Amniotic epithelial cell (primary cell): ENCODE data around the gene FAT1.

Source experiments
- DNase-seq: peaks from one replicate; pipeline ENCODE4 v3.0.0-alpha.2; 2010; ENCODE audit warnings: low read depth

The FAT1 gene

DNA sequence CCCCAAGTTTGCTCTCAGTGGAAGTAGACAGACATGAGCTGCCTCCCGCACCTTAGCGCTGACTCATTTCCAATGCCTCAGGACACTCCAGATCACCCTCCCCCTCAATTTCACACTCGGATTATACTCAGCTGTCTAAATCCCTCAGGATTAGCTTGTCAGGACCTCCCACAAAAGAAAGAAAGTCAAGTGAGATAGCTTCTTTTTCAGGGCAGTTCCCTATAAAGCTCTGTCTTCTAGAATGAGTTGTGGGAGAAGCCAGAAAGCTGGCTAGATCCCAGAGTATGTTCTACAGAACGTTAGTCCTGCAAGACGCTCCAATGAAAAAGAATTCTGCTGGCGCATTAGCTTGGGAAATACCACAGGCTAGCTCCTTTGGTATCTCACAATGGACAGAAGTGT, 117.1 kb downstream of the FAT1 start:
- peak; percentile 99 for DNase-seq

DNA sequence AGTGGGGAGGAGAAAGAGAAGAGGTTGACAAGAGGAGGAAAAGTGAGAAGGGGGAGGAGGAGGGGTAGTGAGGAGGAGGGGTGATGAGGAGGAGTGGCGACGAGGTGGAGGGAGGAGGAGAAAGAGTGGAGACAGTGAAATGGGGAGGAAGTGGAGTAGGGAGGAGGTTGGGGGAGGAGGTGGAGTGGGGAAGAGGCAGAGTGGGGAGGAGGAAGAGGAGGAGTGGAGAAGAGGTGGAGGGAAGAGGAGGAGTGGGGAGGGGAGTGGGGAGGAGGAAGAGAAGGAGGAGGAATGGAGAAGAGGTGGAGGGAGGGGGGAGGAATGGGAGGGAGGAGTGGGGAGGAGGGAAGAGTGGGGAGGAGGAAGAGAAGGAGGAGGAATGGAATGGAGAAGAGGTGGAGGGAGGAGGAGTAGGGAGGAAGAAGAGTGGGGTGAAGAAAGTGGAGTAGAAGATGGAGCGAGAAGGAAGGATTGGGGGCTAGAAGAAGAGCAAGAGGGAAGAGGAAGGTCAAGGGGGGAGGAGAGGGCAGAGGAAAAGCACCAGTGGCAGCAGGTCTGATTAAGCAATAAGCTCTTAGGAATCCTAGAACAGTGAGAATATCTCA, 118.3 kb downstream of the FAT1 start:
- no peak for DNase-seq

DNA sequence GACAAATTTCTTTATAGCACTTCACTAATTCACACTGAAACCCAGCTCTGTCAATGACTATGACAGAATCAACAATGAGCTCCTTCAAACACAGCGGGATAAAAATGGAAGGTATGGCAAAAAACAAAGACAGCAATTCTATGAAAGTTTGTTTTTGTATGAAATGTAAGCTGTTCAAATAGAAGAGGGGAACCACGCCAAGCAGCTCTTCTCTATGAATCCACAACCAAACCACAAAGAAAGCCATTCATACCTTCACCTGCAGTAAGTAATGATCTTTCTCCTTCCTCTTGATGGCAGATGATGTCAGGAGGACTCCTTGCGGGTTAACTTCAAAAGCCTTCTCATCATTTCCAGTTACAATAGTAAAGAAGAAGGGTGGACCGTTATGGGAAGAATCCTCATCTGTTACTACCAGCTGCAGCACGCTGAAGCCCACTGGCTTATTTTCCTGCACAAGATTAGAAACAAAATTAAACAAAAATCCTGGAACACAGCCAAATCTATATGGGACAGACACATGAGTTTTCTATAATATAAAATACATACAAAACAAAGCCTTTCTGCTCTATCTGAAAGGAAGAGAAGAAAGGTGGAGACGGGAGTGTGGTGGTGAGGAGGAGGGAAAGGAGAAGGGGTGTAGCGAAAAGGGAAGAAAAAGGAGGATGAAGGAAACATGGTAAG, 119.4 kb downstream of the FAT1 start:
- DNase-seq, result no peak

DNA sequence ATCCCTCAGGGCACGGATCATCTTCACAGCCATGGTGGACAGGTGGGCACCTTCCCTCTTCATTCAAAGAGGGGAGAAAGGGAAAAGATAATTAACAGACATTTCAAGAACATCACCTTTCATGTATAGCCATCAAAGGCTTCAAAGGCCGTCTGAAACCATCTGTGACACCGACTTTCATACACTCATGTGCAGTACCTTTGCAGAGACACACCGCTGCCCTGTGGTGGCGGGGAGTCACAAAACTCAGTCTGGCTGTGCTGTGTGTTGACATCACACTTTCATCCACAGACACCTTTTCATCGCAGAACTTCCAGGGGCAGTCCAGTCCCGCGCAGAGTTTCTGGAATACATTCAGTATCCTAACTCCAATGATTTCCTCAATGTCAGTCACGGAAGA, 120.7 kb downstream of the FAT1 start:
- DNase-seq, result no peak

DNA sequence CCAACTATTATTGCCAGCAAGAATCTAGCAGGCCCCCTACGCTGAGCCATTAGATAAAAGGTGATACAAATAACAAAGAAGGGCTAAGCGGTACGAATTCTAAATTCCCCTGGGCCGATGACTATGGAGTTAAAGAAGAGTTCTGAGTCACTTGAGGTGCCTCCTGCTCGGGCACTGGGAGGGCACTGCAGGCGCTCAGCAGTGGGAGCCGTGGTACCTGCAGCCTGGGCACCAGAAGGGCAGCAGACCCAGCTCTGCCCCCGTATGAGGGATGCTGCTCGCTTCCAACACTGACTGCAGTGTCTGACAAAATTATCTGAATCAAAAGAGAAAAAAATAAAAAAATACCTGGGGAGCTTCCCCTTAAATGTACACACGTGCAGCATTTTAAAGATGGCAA, 124.2 kb downstream of the FAT1 start:
- no peak for DNase-seq

DNA sequence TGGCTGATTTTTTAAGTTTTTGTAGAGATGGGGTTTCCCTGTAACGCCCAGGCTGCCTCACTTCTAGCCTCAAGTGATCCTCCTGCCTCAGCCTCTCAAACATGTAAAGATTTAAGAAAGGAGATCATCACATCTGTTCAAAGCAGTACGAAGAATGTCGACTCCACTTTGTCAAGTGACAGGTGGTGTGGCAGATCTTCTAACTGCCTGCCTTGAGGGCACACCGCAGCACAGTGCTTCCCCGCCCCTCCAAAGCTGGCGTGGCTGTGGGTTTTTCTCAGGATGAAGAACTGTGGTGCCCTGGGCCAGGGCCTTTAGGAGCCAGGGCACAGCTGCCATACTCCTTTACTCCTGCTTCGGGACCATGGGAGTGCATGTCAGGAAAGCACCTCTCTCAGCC, 125.0 kb downstream of the FAT1 start:
- DNase-seq, result no peak

DNA sequence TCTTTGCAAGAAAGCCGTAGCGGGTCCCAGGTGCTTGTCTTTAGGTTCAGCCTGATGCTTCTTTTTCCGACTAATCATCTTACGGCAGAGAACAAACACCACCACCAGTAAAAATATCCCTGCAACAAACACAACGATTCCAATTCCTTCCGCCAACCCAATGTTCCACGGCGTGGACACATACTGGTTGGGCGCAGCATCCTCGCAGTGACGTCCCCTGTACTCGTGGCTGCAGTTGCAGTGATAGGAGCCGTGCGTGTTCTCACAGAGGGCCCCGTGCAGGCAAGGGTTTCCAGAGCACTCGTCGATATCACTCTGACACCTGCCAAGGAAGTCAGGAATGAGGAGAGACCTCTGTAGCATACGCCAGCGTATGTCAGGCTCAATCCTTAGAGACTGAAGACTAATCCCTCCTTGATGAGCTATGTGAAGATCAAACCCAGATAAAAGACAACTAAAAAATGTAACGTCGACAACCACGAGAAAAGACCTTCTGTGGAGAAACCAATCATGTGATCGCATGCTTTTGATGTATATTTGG, 126.7 kb downstream of the FAT1 start:
- DNase-seq, result no peak

DNA sequence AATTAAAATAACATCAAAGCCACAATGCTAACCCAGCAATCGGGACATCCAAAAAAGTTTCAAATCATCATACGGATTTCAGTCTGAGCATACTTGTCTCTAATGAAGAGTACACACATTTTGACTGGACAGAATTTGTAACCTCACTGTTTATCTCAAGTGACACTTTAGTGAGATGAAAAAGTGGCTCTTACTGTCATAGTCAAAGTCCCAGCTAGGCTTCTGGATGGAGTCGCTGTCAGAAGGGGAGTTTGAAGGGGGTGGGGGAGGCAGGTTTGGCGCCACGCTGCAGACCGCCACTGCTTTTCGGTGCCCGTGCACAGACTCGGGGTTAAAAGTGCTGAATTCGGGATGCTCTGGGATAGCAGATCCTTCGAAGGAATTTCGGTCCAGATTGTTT, 127.3 kb downstream of the FAT1 start:
- no peak for DNase-seq

DNA sequence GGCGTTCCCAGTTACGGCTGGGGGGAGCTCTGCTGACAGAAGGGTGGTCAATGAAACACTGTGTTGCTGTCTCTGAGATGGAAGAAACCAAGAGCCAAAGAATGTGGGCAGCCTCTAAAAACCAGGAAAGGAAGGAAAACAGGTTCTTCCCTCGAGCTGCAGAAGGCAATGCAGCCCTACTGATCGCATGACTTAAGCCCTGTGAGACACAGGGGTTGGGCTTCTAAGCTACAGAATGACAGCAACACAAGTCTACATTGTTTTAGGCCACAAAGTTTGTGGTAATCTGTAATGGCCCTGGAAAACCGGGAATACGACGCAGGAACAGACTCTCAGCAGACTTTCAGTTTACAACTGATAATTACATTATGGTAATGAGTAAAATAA, 130.1 kb downstream of the FAT1 start:
- no peak for DNase-seq

DNA sequence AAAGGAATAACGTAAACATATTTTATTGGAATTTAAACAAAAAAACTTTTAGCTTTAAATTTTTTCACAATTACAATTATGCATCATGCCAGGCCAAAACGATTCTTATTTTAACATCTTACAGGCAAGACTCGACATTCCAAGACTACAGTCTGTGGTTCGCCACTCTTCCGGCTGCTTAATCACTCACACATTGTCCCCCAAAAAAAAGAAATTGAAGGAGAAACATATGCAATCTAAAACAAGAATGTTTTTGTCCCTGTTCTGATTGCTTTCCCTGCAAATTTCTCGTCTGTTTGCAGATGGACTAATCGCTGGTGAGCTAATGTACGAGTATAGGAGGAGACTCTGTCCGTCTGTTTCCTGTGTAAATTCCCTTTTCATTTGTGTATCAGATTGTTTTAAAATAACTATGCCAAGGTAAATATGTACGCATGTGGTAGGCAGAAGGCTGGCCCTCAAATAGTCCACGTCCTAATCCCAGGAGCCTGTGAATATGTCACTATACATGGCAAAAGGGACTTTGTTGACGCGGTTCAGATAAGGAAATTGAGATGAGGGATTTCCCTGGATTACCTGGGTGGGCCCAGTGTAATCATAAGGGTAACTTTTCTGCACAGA, 130.6 kb downstream of the FAT1 start:
- DNase-seq, result no peak

DNA sequence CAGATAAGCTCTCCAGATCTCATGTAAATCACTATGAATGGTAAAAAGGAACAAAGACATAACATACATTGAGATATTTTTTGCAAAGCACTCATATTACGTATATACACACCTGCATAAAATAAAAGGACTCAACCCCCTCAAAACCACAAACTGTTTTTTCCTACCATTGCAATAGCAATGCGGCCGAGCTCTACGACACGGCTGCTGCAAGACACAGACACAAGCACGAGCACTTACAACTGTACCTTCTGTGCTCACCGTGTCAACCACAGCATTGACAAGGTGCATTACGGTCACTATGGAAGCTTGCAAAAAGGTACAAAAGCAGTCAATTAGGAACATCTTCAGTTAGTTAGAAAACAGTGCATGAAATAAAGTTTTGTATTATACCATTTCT, 131.2 kb downstream of the FAT1 start:
- DNase-seq, result no peak

DNA sequence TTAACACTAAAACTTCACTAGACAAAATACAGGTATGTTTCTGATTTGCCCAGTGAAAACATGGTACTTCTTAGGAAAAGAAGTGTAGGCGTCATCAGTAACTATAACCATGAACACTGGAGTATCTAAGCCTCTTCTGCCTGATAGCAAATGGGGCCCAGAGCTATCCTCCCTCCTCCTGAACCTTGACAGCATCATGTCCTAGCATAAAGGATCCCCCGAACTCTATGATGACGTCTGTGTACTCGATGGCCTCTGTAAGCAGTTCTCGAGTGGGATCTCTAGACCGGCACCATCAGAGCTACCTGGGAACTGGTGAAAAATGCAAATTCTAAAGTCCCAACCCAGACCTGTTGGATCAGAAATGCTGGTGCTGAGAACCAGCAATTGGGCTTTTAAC, 132.0 kb downstream of the FAT1 start:
- no peak for DNase-seq

DNA sequence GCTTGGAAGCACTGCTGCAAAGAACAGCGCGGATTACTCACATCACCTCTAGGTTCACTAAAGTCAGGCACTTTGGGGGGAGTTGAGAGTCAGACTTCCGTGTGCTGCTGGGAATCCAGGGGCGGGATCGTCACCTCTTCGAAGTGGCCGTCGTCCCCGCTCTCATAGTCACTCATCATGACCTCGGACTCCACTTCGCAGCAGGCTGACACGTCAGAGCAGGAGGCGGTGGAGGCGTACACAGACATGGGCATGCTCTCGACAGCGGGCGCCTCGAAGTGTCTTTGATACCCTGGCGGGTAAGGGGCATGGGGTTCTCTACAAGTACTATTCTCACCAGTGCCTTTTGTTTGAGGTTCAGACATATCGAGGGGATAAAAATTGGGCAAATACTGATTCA, 135.2 kb downstream of the FAT1 start:
- DNase-seq, result no peak

DNA sequence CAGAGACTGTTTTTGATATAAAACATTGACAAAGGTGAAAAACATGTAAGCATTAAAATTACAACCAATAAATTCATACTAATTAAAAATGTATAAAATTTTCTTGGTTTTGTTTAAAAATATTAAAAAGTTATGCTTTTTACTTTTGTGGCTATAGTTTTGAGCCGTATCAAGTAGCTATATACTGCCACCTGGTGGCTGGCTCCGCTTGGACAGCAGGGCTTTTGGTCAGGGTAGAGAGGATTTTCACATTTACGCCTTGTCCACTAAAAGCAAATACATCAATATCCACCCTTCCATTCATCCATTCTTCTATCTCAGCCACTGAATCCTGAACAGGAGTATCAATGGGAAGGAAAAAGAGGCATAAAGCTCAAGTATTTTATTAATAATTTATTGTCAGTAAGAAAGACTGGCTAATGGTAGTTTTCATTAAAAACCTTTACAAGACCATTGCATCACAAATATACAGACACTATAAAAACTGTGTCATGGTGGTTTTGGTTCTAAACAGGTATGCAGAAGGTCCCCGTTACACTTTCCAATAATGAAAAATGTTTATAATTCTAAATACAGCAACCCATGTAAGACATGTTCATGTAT, 136.1 kb downstream of the FAT1 start:
- peak; percentile 51 for DNase-seq

DNA sequence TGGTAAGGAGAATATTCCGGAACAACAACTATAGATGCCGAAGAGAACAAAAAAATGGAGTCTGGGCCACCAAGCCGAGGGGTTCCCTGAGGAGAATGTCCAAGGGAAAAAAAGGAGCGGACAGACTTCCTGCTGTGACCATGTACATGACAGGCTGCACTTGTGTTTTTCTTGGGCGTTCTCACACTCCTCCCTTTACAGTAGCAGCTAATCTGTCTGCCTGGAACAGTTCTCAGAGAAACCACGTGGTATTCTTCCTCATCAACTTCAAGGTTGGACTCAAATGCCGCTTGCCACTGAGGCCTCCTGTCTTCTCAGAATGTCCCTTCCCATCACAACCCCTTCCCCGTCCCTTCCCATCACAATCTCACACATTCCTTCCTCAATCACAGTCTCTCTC, 137.5 kb downstream of the FAT1 start:
- DNase-seq, result peak; percentile 31

DNA sequence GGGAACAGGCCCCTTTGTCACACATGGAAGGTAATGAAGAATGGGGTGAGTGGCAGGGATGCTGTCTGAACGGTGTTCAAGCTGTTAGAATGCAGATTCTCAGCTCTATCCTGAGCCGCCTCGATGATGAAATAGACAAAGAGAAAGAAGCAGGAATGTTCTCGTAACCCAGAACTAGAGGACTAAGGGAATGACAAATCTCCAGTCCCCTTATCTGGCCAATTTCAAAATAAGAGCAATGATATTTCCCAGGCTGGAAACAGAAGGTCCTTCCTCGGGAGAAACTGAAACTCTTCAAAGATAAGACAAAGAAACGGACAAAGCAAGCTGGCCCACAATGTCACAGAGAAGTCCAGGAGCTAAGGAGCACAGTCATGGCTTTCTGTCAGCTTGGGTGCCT, 138.7 kb downstream of the FAT1 start:
- peak; percentile 78 for DNase-seq

DNA sequence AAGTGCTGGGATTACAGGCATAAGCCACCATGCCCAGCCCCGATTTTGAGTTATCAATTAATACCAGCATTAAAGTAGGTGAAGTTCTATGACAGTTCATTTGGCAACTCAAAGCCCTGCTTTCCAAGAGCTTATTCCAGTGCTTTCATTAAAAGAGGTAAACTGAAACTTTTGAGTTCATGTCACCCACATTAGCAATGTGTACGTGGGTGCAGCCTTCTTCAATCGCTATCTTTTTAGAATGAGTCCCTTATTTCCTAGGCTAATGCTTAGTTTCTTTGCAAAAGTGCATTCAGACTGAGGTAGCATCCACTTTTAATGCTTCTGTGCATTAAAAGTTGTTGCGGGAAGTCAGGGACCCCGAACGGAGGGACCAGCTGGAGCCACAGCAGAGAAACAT, 142.2 kb downstream of the FAT1 start:
- DNase-seq, result no peak

DNA sequence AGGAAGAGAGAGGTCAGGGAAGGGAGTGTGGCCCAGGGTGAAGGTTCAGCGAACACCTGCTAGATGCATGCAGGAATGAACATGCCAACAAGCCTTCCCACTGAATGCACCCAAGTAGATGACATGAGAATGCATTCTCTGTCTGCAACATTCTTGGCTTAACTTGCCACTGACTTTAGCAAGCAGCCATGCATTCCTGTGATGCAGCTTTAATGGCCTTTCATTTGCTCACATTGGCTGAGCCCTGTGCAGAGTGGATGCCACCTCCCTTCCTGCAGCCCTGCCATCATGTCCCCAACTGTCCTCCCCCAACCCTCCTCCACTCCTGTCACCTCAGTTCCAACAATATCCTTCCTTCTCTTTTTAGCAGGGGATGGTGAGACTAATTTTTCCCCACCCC, 143.0 kb downstream of the FAT1 start:
- no peak for DNase-seq

DNA sequence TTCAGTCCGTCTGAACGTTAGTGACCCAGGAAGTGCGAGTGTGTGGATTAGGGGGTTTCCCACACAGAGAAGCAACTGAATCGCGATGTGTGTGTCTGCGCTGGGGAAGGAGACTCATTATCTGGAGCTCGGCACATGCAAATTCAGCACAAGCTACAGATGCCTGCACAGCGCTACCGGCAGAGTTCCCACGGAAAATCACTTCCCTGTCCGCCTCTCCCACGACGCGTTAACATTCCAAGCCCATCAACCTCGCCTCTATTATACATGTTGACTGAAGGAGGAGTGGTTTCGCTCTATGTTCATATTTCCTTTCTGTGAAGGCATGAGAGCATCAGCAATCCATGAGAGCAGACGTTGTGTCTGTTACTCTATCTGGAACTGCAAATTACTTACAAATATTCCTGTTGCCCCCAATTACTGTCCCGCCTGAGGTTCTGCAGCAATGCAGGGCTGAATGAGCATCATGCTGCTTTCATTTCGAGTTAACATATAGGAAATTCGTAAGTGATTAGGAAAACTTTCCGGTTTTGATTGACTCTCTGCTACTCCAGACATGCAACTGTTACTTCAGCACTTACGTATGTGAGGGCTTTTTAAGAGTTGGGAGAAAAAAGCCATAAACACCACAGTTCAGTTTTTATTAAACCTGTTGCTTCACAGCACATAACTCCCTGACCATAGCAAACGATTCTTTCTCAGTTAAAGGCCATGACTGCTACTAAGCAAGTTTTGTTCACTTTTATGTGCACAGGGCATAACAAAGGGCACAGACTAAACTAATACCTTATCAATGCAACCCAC, 153.3 kb downstream of the FAT1 start:
- DNase-seq, result peak; percentile 82

DNA sequence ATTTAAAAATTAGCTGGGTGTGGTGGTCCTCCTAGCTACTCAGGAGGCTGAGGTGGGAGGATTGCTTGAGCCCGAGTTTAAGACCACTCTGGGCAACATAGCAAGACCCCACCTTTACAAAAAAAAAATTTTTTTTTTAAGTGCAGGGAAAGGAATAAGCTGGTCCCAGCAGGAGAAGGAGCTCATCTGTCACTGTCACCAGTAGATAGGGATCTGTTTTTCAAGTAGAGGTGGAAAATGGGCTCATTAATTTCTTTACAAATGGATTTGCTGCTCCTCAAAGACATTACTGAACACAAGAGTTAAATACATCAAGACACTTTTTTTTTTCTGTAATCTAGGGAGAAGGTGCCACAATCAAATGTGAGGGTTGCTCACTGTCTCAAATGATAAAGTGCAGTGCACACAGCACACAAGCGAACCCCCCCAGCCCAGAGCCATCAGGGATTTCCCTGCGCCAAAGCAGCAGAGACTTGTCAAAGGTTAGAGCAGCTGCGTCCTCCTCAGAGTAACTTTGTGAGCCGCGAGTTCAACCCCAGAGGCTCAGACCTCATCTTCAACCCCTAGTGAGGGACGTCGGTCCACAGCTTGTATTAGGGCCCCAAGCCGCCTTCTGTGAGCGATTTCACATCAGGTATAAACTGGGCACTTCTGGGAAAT, 154.0 kb downstream of the FAT1 start:
- DNase-seq, result no peak

DNA sequence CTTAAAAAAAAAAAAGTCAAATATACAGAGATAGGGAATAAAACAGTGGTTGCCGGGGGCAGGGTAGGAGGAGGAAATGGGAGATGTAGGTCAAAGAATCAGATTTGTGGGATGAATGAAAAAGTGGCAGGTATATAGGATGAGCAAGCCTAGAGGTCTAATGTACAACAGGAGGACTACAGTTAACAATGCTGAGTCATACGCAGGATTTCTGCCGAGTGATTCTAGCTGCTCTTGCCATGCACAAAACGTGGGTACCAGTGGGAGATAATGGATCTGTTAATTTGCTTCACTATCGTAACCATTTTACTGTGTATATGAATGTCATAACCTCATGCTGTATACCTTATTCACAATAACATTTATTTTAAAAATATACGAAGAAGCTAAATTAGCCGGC, 157.6 kb downstream of the FAT1 start:
- no peak for DNase-seq

DNA sequence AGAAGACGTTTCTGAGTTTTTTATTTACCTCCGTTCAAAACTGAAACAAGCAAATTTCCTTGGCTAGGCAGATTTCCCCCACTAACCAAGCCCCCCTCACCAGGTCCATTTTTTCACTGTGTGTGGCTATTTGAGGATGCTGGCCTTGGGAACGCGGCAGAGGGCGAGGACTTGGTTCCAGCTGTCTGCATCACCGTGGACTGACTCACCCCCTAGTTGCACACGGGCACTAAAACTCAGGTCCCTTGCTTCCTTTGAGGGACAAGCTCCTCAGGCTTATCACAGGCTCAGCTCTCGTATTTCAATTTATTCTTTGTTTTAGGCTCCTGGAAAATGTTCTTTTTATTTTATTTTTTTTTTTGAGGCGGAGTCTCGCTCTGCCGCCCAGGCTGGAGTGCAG, 159.9 kb downstream of the FAT1 start:
- no peak for DNase-seq
